Measurements from ENCODE around the gene MARCKS. TPM values are rescaled to one million over a fixed set of nuclear protein-coding genes. Genes with fewer than 3 reads are reported as not detected.

Gene MARCKS
- total and polyA plus RNA-seq, 12 donors = 6.7 to 65.2 (median 15.6) TPM

- Histone ChIP-seq H3K9me3 (no peaks in the 10 kb centered on the region), H3K4me1 (peaks cover 0 to 12% (median 0%) of the 10 kb centered on the region in 9 donors), H3K36me3 (no peaks in the 10 kb centered on the region), H3K27me3 (no peaks in the 10 kb centered on the region), H3K27ac (peak overlapping the region in 1 of 10 donors; percentile 4), H3K4me3 (no peak overlapping the region)
- DNase-seq (no peak), ATAC-seq (no peak)
- TF ChIP-seq, protein P1, sequence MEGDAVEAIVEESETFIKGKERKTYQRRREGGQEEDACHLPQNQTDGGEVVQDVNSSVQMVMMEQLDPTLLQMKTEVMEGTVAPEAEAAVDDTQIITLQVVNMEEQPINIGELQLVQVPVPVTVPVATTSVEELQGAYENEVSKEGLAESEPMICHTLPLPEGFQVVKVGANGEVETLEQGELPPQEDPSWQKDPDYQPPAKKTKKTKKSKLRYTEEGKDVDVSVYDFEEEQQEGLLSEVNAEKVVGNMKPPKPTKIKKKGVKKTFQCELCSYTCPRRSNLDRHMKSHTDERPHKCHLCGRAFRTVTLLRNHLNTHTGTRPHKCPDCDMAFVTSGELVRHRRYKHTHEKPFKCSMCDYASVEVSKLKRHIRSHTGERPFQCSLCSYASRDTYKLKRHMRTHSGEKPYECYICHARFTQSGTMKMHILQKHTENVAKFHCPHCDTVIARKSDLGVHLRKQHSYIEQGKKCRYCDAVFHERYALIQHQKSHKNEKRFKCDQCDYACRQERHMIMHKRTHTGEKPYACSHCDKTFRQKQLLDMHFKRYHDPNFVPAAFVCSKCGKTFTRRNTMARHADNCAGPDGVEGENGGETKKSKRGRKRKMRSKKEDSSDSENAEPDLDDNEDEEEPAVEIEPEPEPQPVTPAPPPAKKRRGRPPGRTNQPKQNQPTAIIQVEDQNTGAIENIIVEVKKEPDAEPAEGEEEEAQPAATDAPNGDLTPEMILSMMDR (IDR thresholded peaks at IDR 0.05) = no peak
- 75 to 81% methylated on average over 2 of the region's 2 CpGs for WGBS, 2 donors
- intact Hi-C loops (cut with DNase I) = no loop called here
Observed at GRCh38 chr6:113819169-113819830, 37.8 kb upstream of the MARCKS start.

DNA sequence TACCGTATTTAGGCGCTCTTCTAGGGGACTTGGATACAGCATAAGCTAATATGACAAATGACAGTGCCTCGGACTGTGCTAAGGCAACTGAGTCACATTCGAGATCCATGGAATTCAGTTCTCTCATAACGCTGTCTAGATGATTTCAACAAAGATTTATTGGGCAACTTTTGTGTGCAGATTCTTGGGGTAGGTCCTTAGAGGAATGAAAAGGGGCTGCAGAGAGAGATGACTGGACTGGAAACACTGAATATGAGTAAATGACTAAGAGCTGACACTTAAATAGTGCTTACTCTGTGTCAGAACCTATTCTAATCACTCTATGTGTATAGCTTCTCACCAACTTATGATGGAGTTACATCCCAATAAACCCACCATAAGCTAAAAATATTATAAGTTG, 36.4 kb upstream of the MARCKS start:
- Histone ChIP-seq H3K4me1 (peaks cover 0 to 18% (median 11%) of the 10 kb centered on the region in 9 donors), H3K27ac (no peak overlapping the region), H3K9me3 (no peaks in the 10 kb centered on the region), H3K27me3 (no peaks in the 10 kb centered on the region), H3K4me3 (no peak overlapping the region), H3K36me3 (no peaks in the 10 kb centered on the region)
- DNase-seq (no peak), ATAC-seq (no peak)
- 93 to 97% methylated on average over 5 of the region's 5 CpGs for WGBS, 2 donors
- TF ChIP-seq, protein P1 (IDR thresholded peaks at IDR 0.05) = no peak
- intact Hi-C loops (cut with DNase I) = no loop called here

GRCh38 chr6:113821445-113821844, 35.7 kb upstream of the MARCKS start:
- no peak overlapping the region for H3K4me3 ChIP-seq
- DNase-seq (no peak), ATAC-seq (no peak)
- H3K4me1 ChIP-seq = peaks cover 0 to 24% (median 18%) of the 10 kb centered on the region in 9 donors
- 96 to 97% methylated on average over 3 of the region's 3 CpGs for WGBS, 2 donors
- H3K36me3 ChIP-seq = no peaks in the 10 kb centered on the region
- no peak overlapping the region for H3K27ac ChIP-seq
- no peaks in the 10 kb centered on the region for H3K9me3 ChIP-seq
- no peaks in the 10 kb centered on the region for H3K27me3 ChIP-seq
- TF ChIP-seq, protein P1 (IDR thresholded peaks at IDR 0.05) = no peak
- intact Hi-C loops (cut with DNase I) = no loop called here

DNA sequence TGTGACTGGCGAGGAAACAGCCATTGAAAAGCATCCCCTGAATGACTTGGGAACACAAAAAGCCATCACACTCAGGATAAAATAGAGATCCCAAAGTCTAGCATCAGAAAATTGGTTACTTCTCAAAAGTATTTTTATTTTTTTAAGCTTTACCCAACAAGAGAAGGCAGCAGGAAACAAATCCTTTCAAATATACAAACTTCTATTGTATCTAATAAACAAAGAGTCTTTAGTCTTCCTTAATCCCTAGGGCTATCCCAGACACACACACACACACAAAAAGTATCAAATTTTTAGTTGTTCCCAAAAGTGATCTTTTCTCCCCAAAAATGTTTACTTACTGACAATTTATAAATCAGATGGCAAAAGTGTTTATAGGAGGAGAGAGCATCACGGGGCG, 33.2 kb upstream of the MARCKS start:
- Histone ChIP-seq H3K27ac (peak overlapping the region in 1 of 10 donors; percentile 1), H3K4me1 (peaks cover 0 to 24% (median 12%) of the 10 kb centered on the region in 9 donors), H3K27me3 (no peaks in the 10 kb centered on the region), H3K4me3 (no peak overlapping the region), H3K36me3 (no peaks in the 10 kb centered on the region), H3K9me3 (no peaks in the 10 kb centered on the region)
- ATAC-seq = no peak
- DNase-seq = no peak
- intact Hi-C loops (cut with DNase I) = no loop called here
- TF ChIP-seq, protein P1 (IDR thresholded peaks at IDR 0.05) = no peak
- WGBS, 2 donors = 93 to 96% methylated on average over 3 of the region's 3 CpGs

Data from heart right ventricle (tissue), 16 donors.